Parathyroid adenoma (tissue), 2 donors: ENCODE data around the gene SIGLEC7.

ENCODE experiments used
- H2AFZ ChIP-seq: fragments of 300-600 bp; sonication (generic); one replicate; pipeline ENCODE4 v1.7.0; 2017; ENCODE audit warnings: antibody characterized with exemption, mild to moderate bottlenecking
- H3K27ac ChIP-seq: fragments of 300-600 bp; sonication (generic); one replicate; pipeline ENCODE4 v1.7.0; 2017
- H3K27me3 ChIP-seq: fragments of 300-600 bp; sonication (generic); one replicate; pipeline ENCODE4 v1.7.0; 2017; ENCODE audit warnings: low read length; ENCODE audit not compliant: control insufficient read depth, insufficient read depth
- H3K36me3 ChIP-seq: fragments of 300-600 bp; sonication (generic); one replicate; pipeline ENCODE4 v1.7.0; 2017; ENCODE audit warnings: low read length; ENCODE audit not compliant: control insufficient read depth, insufficient read depth
- H3K4me1 ChIP-seq: fragments of 300-600 bp; sonication (generic); one replicate; pipeline ENCODE4 v1.7.0; 2017; ENCODE audit warnings: control low read depth
- H3K4me2 ChIP-seq: fragments of 300-600 bp; sonication (generic); one replicate; pipeline ENCODE4 v1.7.0; 2017; ENCODE audit warnings: low read length
- H3K4me3 ChIP-seq: fragments of 300-600 bp; sonication (generic); one replicate; pipeline ENCODE4 v1.7.0; 2017; ENCODE audit warnings: low read depth, low read length
- H3K79me2 ChIP-seq: fragments of 300-600 bp; sonication (generic); one replicate; pipeline ENCODE4 v1.7.0; 2017; ENCODE audit warnings: control low read depth
- H3K9ac ChIP-seq: fragments of 300-600 bp; sonication (generic); one replicate; pipeline ENCODE4 v1.7.0; 2017; ENCODE audit warnings: mild to moderate bottlenecking
- H3K9me3 ChIP-seq: fragments of 300-600 bp; sonication (generic); one replicate; pipeline ENCODE4 v1.7.0; 2017; ENCODE audit warnings: low read length; ENCODE audit not compliant: control insufficient read depth
- CTCF ChIP-seq: fragments of 300-600 bp; sonication (generic); IDR thresholded peaks from one replicate; pipeline ENCODE4 v1.7.0; 2017; ENCODE audit warnings: antibody characterized with exemption, mild to moderate bottlenecking
- donor health status: primary hyperparathyroidism.

SIGLEC7 gene

GRCh38 chr19:51124216-51124615 is 17.9 kb upstream of the SIGLEC7 start:
- Histone ChIP-seq H3K9me3 (no peaks in the 10 kb centered on the region), H3K27me3 (no peaks in the 10 kb centered on the region), H3K79me2 (peaks cover 11% of the 10 kb centered on the region), H2AFZ (peak overlapping the region; percentile 94), H3K4me1 (peaks cover 50% of the 10 kb centered on the region), H3K4me2 (no peak overlapping the region), H3K4me3 (no peak overlapping the region), H3K36me3 (no peaks in the 10 kb centered on the region), H3K9ac (no peak overlapping the region), H3K27ac (peak overlapping the region; percentile 94)
- TF ChIP-seq CTCF: no peak

GRCh38 chr19:51124729-51125128 is 17.4 kb upstream of the SIGLEC7 start, which contains the start of gene SIGLEC9:
Gene SIGLEC9 (plus strand): TSS chr19:51124906. CDS start chr19:51124975, 69 bp downstream.
- peaks cover 11% of the 10 kb centered on the region for H3K79me2 ChIP-seq
- H3K36me3 ChIP-seq: no peaks in the 10 kb centered on the region
- TF ChIP-seq CTCF: no peak
- no peaks in the 10 kb centered on the region for H3K27me3 ChIP-seq
- peaks cover 53% of the 10 kb centered on the region for H3K4me1 ChIP-seq
- H2AFZ ChIP-seq: peak within 1 kb of the TSS; percentile 94
- peak within 1 kb of the TSS; percentile 22 for H3K4me2 ChIP-seq
- peak within 1 kb of the TSS; percentile 94 for H3K27ac ChIP-seq
- no peak within 1 kb of the TSS for H3K4me3 ChIP-seq
- no peaks in the 10 kb centered on the region for H3K9me3 ChIP-seq
- H3K9ac ChIP-seq: peak within 1 kb of the TSS; percentile 21

- Histone ChIP-seq H3K4me2 (peak overlapping the region; percentile 22), H3K27me3 (no peaks in the 10 kb centered on the region), H2AFZ (peak overlapping the region; percentile 94), H3K9me3 (no peaks in the 10 kb centered on the region), H3K27ac (peak overlapping the region; percentile 94), H3K4me1 (peaks cover 59% of the 10 kb centered on the region), H3K36me3 (no peaks in the 10 kb centered on the region), H3K79me2 (peaks cover 11% of the 10 kb centered on the region), H3K9ac (peak overlapping the region; percentile 21), H3K4me3 (no peak overlapping the region)
- no peak for TF ChIP-seq CTCF
These were observed 16.6 kb upstream of the SIGLEC7 start for GRCh38 chr19:51125421-51126075.

GRCh38 chr19:51127032-51127431 is 15.1 kb upstream of the SIGLEC7 start:
- no peaks in the 10 kb centered on the region for H3K36me3 ChIP-seq
- H3K4me1 ChIP-seq: peaks cover 67% of the 10 kb centered on the region
- no peak for TF ChIP-seq CTCF
- no peak overlapping the region for H3K9ac ChIP-seq
- H3K4me2 ChIP-seq: no peak overlapping the region
- H3K4me3 ChIP-seq: no peak overlapping the region
- H3K27me3 ChIP-seq: no peaks in the 10 kb centered on the region
- peak overlapping the region; percentile 63 for H2AFZ ChIP-seq
- H3K79me2 ChIP-seq: peaks cover 11% of the 10 kb centered on the region
- H3K9me3 ChIP-seq: no peaks in the 10 kb centered on the region
- peak overlapping the region; percentile 94 for H3K27ac ChIP-seq

GRCh38 chr19:51127755-51128154 is 14.3 kb upstream of the SIGLEC7 start:
- no peaks in the 10 kb centered on the region for H3K9me3 ChIP-seq
- H3K9ac ChIP-seq: no peak overlapping the region
- H3K4me3 ChIP-seq: no peak overlapping the region
- no peak for TF ChIP-seq CTCF
- peaks cover 70% of the 10 kb centered on the region for H3K4me1 ChIP-seq
- H2AFZ ChIP-seq: no peak overlapping the region
- peak overlapping the region; percentile 94 for H3K27ac ChIP-seq
- H3K27me3 ChIP-seq: no peaks in the 10 kb centered on the region
- H3K4me2 ChIP-seq: no peak overlapping the region
- H3K36me3 ChIP-seq: no peaks in the 10 kb centered on the region
- peaks cover 11% of the 10 kb centered on the region for H3K79me2 ChIP-seq
